Muscle of arm (tissue), 12 donors: ENCODE results near the gene TMEM263. TPM values are rescaled to one million over a fixed set of nuclear protein-coding genes. Genes with fewer than 3 reads are reported as not detected.
"Not testable (repeated sequence)": the region's sequence is repeated elsewhere in the genome, so short reads cannot be mapped to it uniquely, and the experiment has no call there.

Experiments
- DNase-seq: peaks from one replicate; pipeline ENCODE4 v3.0.0-alpha.2; 2013
- polyA plus RNA-seq, 12 donors: library from polyadenylated mRNA; unstranded; fragments of 120-200 nt; gene quantifications; one replicate each; pipeline ENCODE4 v1.2.1, GENCODE V29; 2013; ENCODE audit not compliant: insufficient read length in 12 of 12

Gene TMEM263
- polyA plus RNA-seq, 12 donors = 57.7 to 169 (median 74.8) TPM

GRCh38 chr12:106981788-106982187 is 26.1 kb downstream of the TMEM263 start:
- DNase-seq = peak; percentile 56

DNA sequence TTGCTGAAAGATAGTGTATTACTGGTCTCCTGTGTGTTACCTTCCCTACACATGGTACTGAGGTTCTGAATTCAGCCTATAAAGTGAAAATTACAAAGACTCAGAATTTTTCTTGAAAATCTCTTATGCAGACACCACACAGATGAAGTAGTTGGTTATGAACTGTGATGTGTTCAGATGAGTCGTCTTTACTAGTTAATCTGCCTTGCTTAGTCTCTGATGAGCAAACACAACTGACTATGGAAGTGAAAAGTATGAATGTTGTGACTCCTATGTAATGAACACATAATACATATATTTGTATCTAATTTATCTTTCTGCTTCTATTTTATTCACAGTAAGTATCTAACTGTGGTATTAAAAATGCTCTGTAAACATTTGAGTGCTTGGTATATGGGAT is 26.5 kb downstream of the TMEM263 start:
- DNase-seq = no peak

- DNase-seq = no peak
Observed at GRCh38 chr12:106984588-106985137, 29.0 kb downstream of the TMEM263 start.

DNA sequence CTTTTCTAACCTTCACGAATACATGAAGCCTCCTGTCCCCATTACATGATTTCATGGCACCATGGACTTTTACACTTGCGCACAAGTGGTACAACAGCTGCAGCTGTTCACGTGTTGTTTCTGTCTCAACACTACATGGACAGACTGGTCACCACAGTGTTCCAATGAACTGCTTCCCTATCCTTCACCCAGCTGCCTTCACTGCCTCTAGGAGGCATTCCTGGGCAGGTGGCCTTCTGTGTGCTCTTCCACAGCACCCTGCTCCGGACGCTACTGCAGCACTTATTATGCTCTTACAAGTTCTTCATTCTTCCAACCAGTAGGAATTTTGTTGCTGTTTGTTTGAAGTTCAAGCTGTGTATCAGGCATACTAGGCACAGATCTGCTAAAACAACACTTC is 29.8 kb downstream of the TMEM263 start:
- DNase-seq = no peak

GRCh38 chr12:106986135-106986534 is 30.4 kb downstream of the TMEM263 start:
- DNase-seq = no peak

- DNase-seq = peak; percentile 96
Observed at GRCh38 chr12:106986625-106987389, 31.1 kb downstream of the TMEM263 start, which contains the start of gene MTERF2. Gene MTERF2 (minus strand): TSS chr12:106987146. CDS start chr12:106978714, 8,432 bp downstream.

- DNase-seq = no peak
Observed at GRCh38 chr12:106987846-106988245, 32.1 kb downstream of the TMEM263 start.

DNA sequence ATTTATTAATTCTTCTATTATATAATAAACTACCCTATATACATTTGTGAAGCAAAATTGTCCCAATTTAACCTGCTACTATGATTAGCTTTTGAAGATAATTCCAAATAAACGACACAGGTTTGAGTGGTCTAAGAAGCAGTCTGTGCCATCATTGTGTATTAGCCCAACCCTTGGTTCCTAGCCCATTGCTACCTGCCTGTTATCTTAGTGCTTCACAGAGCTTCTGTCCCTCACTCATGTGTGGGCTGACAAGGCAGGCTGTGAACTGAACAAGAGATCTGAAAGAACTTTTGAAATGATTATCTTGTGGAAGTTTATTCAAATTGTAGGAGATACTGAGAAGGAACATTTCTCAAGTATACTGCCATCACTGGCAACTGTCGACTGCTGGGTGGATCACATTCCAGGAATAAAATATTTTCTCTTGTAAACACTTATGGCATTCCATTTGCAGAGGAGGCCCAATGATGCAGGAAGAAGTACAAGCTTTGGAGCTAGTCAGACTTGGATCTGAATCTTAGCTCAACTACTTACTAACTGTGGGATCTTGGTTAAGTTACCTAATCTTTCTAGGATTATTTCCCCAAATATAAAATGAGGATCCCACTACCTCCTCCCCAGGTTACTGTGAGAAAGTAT is 39.0 kb downstream of the TMEM263 start:
- no peak for DNase-seq

DNA sequence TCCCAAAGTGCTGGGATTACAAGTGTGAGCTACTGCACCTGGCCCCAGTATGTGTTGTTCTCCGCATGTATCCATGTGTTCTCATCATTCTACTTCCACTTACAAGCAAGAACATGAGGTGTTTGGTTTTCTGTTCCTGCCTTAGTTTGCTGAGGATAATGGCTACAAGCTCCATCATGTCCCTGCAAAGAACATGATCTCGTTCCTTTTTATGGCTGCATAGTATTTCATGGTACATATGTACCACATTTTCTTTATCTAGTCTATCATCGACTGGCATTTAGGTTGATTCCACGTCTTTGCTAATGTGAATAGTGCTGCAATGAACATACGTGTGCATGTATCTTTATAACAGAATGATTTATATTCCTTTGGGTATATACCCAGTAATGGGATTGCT is 40.4 kb downstream of the TMEM263 start:
- DNase-seq = not testable (repeated sequence)

GRCh38 chr12:106997916-106998315 is 42.2 kb downstream of the TMEM263 start:
- no peak for DNase-seq

- no peak for DNase-seq
Observed at GRCh38 chr12:106999446-106999845, 43.7 kb downstream of the TMEM263 start.

- DNase-seq = not testable (repeated sequence)
Observed at GRCh38 chr12:107002665-107003064, 47.0 kb downstream of the TMEM263 start.

DNA sequence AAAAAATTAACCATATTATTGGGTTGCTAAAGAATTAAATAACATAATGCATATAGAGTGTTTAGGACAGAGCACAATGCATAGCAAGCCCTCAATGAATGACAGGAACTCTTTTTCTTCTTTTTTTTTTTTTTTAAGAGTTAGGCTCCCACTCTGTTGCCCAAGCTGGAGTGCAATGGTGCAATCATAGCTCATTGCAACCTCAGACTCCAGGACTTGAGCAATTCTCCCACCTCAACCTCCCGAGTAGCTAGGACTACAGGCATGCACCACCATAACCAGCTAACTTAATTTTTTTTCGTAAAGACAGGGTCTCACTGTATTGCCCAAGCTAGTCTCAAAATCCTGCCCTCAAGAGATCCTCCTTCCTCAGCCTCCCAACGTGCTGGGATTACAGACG is 51.7 kb downstream of the TMEM263 start:
- no peak for DNase-seq

- no peak for DNase-seq
Observed at GRCh38 chr12:107011519-107011918, 55.8 kb downstream of the TMEM263 start.

GRCh38 chr12:107012736-107013425 is 57.2 kb downstream of the TMEM263 start:
- DNase-seq = no peak

GRCh38 chr12:107014055-107014454 is 58.3 kb downstream of the TMEM263 start:
- DNase-seq = no peak

DNA sequence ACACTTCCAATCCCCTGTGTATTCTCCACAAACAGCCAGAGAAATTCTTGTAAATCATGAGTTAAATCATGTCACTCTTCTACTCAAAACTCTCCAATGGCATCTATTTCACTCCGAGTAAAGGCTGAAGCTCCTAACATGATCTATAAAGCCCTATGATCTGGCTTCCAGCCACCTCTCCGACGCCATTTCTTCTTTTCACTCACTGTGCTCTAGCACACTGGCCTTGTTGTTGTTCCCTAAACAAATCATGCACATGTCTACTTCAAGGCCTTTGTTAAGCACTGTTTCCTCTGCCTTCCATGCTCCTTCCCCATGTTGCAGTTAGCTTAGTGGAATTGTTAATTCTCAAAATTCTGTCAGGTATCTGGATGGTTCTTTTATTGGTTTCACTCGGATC is 61.3 kb downstream of the TMEM263 start:
- no peak for DNase-seq

- DNase-seq = no peak
Observed at GRCh38 chr12:107019546-107019945, 63.8 kb downstream of the TMEM263 start.
